Activated naive CD4-positive, alpha-beta T cell treated with anti-CD3 and anti-CD28 coated beads, Interleukin-2, amount 50 U/mL, for 16 hours (primary cell): Measurements from ENCODE around the gene STX17.
"Not testable (repeated sequence)": the region's sequence is repeated elsewhere in the genome, so short reads cannot be mapped to it uniquely, and the experiment has no call there.

Experiments used
- DNase-seq: peaks from one replicate; pipeline ENCODE4 v3.0.0-alpha.2; 2020

STX17 gene

GRCh38 chr9:99906403-99907207 lies at the start of gene STX17:
TSS of gene STX17 (plus strand) at chr9:99906654. CDS start at chr9:99915240, 8,586 bp downstream.
- peak; percentile 82 for DNase-seq

GRCh38 chr9:99857576-99857975 lies 48.9 kb upstream of the STX17 start:
- DNase-seq: not testable (repeated sequence)

- no peak for DNase-seq
Measured at GRCh38 chr9:99858087-99858486, 48.4 kb upstream of the STX17 start.

GRCh38 chr9:99859243-99859980 lies 47.0 kb upstream of the STX17 start:
- no peak for DNase-seq

GRCh38 chr9:99860266-99860665 lies 46.2 kb upstream of the STX17 start:
- DNase-seq: no peak

- no peak for DNase-seq
Measured at GRCh38 chr9:99863955-99864354, 42.5 kb upstream of the STX17 start.

- no peak for DNase-seq
Measured at GRCh38 chr9:99866398-99866797, 40.1 kb upstream of the STX17 start.

GRCh38 chr9:99867536-99867935 lies 38.9 kb upstream of the STX17 start:
- no peak for DNase-seq

GRCh38 chr9:99867968-99868367 lies 38.5 kb upstream of the STX17 start:
- DNase-seq: no peak

- no peak for DNase-seq
Measured at GRCh38 chr9:99868845-99869244, 37.6 kb upstream of the STX17 start.

GRCh38 chr9:99870126-99870525 lies 36.3 kb upstream of the STX17 start:
- DNase-seq: no peak

- DNase-seq: no peak
Measured at GRCh38 chr9:99873531-99873930, 32.9 kb upstream of the STX17 start.

- no peak for DNase-seq
Measured at GRCh38 chr9:99873943-99874584, 32.4 kb upstream of the STX17 start.

GRCh38 chr9:99876190-99876589 lies 30.3 kb upstream of the STX17 start:
- no peak for DNase-seq

- DNase-seq: no peak
Measured at GRCh38 chr9:99878651-99879050, 27.8 kb upstream of the STX17 start.

GRCh38 chr9:99881769-99882168 lies 24.7 kb upstream of the STX17 start:
- no peak for DNase-seq

- no peak for DNase-seq
Measured at GRCh38 chr9:99885747-99886146, 20.7 kb upstream of the STX17 start.

- no peak for DNase-seq
Measured at GRCh38 chr9:99889120-99889519, 17.3 kb upstream of the STX17 start.

- no peak for DNase-seq
Measured at GRCh38 chr9:99894826-99895225, 11.6 kb upstream of the STX17 start.

- DNase-seq: no peak
Measured at GRCh38 chr9:99895510-99895909, 10.9 kb upstream of the STX17 start.

- no peak for DNase-seq
Measured at GRCh38 chr9:99896119-99896518, 10.3 kb upstream of the STX17 start.

GRCh38 chr9:99903393-99903792 lies 3.1 kb upstream of the STX17 start:
- DNase-seq: no peak

- DNase-seq: no peak
Measured at GRCh38 chr9:99905833-99906402, 536 bp upstream of the STX17 start.

GRCh38 chr9:99907208-99907532 lies 716 bp downstream of the STX17 start:
- DNase-seq: no peak
